Endothelial cell of umbilical vein (primary cell): ENCODE results near the gene BMP8A. TPM values are rescaled to one million over a fixed set of nuclear protein-coding genes. Genes with fewer than 3 reads are reported as not detected.

Experiments used
- BruUV-seq: library from RNA; stranded (reverse); fragments of 400-500 nt; replicated peaks from 2 replicates; lab custom pipeline; 2021; lab: Mats Ljungman, UMichigan
- CTCF ChIA-PET: fragments of 300-600, 350-600 bp; sonication (Branson Sonifier 250); formaldehyde crosslinking; loops from one replicate; lab custom pipeline; 2021; ENCODE audit warnings: antibody characterized with exemption, inconsistent platforms; lab: Charles Lee
- POLR2A ChIA-PET: fragments of 300-600, 350-600 bp; sonication (Branson Sonifier 250); formaldehyde crosslinking; loops from one replicate; lab custom pipeline; 2021; ENCODE audit warnings: antibody characterized with exemption, inconsistent platforms; lab: Charles Lee
- DNase-seq: peaks from one replicate; pipeline ENCODE4 v3.0.0-alpha.2; 2011; ENCODE audit warnings: low read depth, low spot score
- FAIRE-seq: peaks from 2 replicates; lab custom pipeline; 2011; peaks lifted over from hg19 to GRCh38; lab: Jason Lieb, UNC
- H2AFZ ChIP-seq: 2 replicates; pipeline ENCODE4 v1.6.0; 2012; ENCODE audit warnings: low read depth, low read length, control low read depth, inconsistent platforms
- H3K27ac ChIP-seq: 2 replicates; pipeline ENCODE4 v1.5.1; 2011; ENCODE audit warnings: low read depth, mild to moderate bottlenecking, control low read depth, low read length, moderate library complexity; ENCODE audit not compliant: insufficient read depth
- H3K27me3 ChIP-seq, 2 experiments: 2 replicates each; pipeline versions ENCODE4 v1.6.0 to v1.6.1; 2011; ENCODE audit warnings: low read length in 2 of 2, mixed read lengths in 1 of 2; ENCODE audit not compliant: control insufficient read depth in 2 of 2, insufficient read depth in 2 of 2
- H3K36me3 ChIP-seq, 2 experiments: 2 replicates in 1 of 2; 3 replicates in 1 of 2; pipeline ENCODE4 v1.5.1; 2011; ENCODE audit warnings: low read length in 2 of 2, mild to moderate bottlenecking in 1 of 2, moderate library complexity in 1 of 2; ENCODE audit not compliant: control insufficient read depth in 2 of 2, insufficient read depth in 2 of 2; ENCODE audit errors: extremely low read depth in 1 of 2
- H3K4me1 ChIP-seq: 3 replicates; pipeline ENCODE4 v1.5.1; 2011; ENCODE audit warnings: mild to moderate bottlenecking, low read length; ENCODE audit not compliant: control insufficient read depth, insufficient read depth; ENCODE audit errors: extremely low read depth
- H3K4me2 ChIP-seq: 2 replicates; pipeline ENCODE4 v1.6.1; 2011; ENCODE audit warnings: low read length, control low read depth, mixed read lengths; ENCODE audit not compliant: insufficient read depth
- H3K4me3 ChIP-seq, 3 experiments: fragments of 200-600 bp in 1 of 3; sonication (generic), shearing (Covaris generic) in 1 of 3; replicated peaks in 1 of 3; 2 replicates each; pipeline ENCODE4 v1.5.1; 2011 to 2016; ENCODE audit warnings: control low read depth in 3 of 3, low read length in 3 of 3, mild to moderate bottlenecking in 2 of 3, inconsistent platforms in 1 of 3, low read depth in 1 of 3, moderate library complexity in 1 of 3; ENCODE audit not compliant: insufficient read depth in 1 of 3
- H3K79me2 ChIP-seq: 2 replicates; pipeline ENCODE4 v1.6.0; 2012; ENCODE audit warnings: low read length, inconsistent platforms; ENCODE audit not compliant: control insufficient read depth, insufficient read depth
- H3K9ac ChIP-seq: replicated peaks from 2 replicates; pipeline ENCODE3; 2011; ENCODE audit warnings: low read length, control low read depth; ENCODE audit not compliant: insufficient read depth; ENCODE audit errors: extremely low read depth
- H3K9me1 ChIP-seq: replicated peaks from 3 replicates; pipeline ENCODE4 v1.6.0; 2011; ENCODE audit warnings: mild to moderate bottlenecking, low read length; ENCODE audit not compliant: control insufficient read depth, insufficient read depth; ENCODE audit errors: extremely low read depth
- H3K9me3 ChIP-seq: replicated peaks from 2 replicates; pipeline ENCODE4 v1.5.1; 2012; ENCODE audit warnings: low read length, inconsistent platforms; ENCODE audit not compliant: control insufficient read depth, insufficient read depth
- H4K20me1 ChIP-seq: replicated peaks from 2 replicates; pipeline ENCODE3; 2011; ENCODE audit warnings: mild to moderate bottlenecking, low read length; ENCODE audit not compliant: control insufficient read depth, insufficient read depth; ENCODE audit errors: extremely low read depth
- CTCF ChIP-seq, 2 donors: IDR thresholded peaks; 1 replicate in 1 of 2; 2 replicates in 1 of 2; pipeline ENCODE4 v1.5.1; 2011; ENCODE audit warnings: low read length in 2 of 2, mild to moderate bottlenecking in 2 of 2, moderate library complexity in 2 of 2, control low read depth in 1 of 2, inconsistent platforms in 1 of 2, low read depth in 1 of 2; ENCODE audit not compliant: insufficient read depth in 1 of 2; ENCODE audit errors: extremely low read depth in 1 of 2
- EZH2 ChIP-seq: IDR thresholded peaks from 2 replicates; pipeline ENCODE4 v1.6.1; 2012; ENCODE audit warnings: borderline replicate concordance, low read depth, mild to moderate bottlenecking, moderate library complexity, low read length, inconsistent platforms; ENCODE audit not compliant: severe bottlenecking
- FOS ChIP-seq: IDR thresholded peaks from 2 replicates; pipeline ENCODE4 v1.6.1; 2011; ENCODE audit warnings: mild to moderate bottlenecking, low read length, moderate library complexity, borderline replicate concordance; ENCODE audit not compliant: insufficient read depth
- GATA2 ChIP-seq: IDR thresholded peaks from 2 replicates; pipeline ENCODE4 v1.7.0; 2011; ENCODE audit warnings: low read depth, mild to moderate bottlenecking, moderate library complexity, mixed read lengths, low read length; ENCODE audit not compliant: insufficient read length, insufficient read depth
- JUN ChIP-seq: IDR thresholded peaks from 2 replicates; pipeline ENCODE4 v1.6.1; 2011; ENCODE audit warnings: borderline replicate concordance, low read depth; ENCODE audit not compliant: insufficient read length, insufficient read depth
- MAX ChIP-seq: IDR thresholded peaks from 2 replicates; pipeline ENCODE4 v1.6.1; 2011; ENCODE audit not compliant: insufficient read depth, insufficient read length
- MYC ChIP-seq: IDR thresholded peaks from one replicate; pipeline ENCODE4 v1.6.1; 2011; ENCODE audit warnings: mild to moderate bottlenecking, low read depth, low read length
- POLR2A ChIP-seq: IDR thresholded peaks from 2 replicates; pipeline ENCODE4 v1.6.1; 2012; ENCODE audit warnings: low read depth, mild to moderate bottlenecking, control low read depth, low read length
- POLR2AphosphoS5 ChIP-seq: IDR thresholded peaks from 2 replicates; pipeline ENCODE4 v1.6.1; 2012; ENCODE audit warnings: low read depth, mild to moderate bottlenecking, control low read depth, low read length, moderate library complexity; ENCODE audit not compliant: insufficient read depth
- dilution Hi-C: fragments of 300-500 bp; cut with MboI; formaldehyde crosslinking; loops from one replicate; pipeline ENCODE4 v1.15.0; 2019; ENCODE audit warnings: low sequenced_read_pairs; ENCODE audit not compliant: extremely low pct_ligation_motif_present
- intact Hi-C: fragments of 100-400 bp; cut with micrococcal nuclease; formaldehyde crosslinking; loops from one replicate; pipeline ENCODE4 v1.10.0; 2022
- polyA plus RNA-seq, 4 experiments: library from polyadenylated mRNA; depleted of rRNA in 3 of 4; stranded (reverse) in 3 of 4; unstranded in 1 of 4; fragments of >200 nt; gene quantifications; 2 replicates each; pipeline versions ENCODE4 v1.2.1 to v1.2.3, GENCODE V29; 2011 to 2012; ENCODE audit warnings: missing spikeins in 1 of 4
- total RNA-seq: library from RNA; stranded (reverse); gene quantifications from 2 replicates; pipeline ENCODE4 v1.2.3, GENCODE V29; 2021

The BMP8A gene
- total and polyA plus RNA-seq, 2 donors (not counting 3 experiments of a cell fraction or from before 2014, with no cell fraction given): 0.25 to 0.44 TPM

GRCh38 chr1:39524591-39525365 is 33.3 kb downstream of the BMP8A start:
- Histone ChIP-seq H3K4me1 (no peaks in the 10 kb centered on the region), H2AFZ (no peak overlapping the region), H3K27me3 (no peaks in the 10 kb centered on the region), H3K27ac (no peak overlapping the region), H4K20me1 (no peaks in the 10 kb centered on the region), H3K9me3 (no peaks in the 10 kb centered on the region), H3K79me2 (no peaks in the 10 kb centered on the region), H3K4me3 (no peak overlapping the region), H3K4me2 (no peak overlapping the region), H3K36me3 (no peaks in the 10 kb centered on the region), H3K9ac (no peak overlapping the region), H3K9me1 (no peaks in the 10 kb centered on the region)
- ChIA-PET CTCF (interaction anchor here (0.9 to 1.0 kb wide), 2 partner anchors 14 to 16 kb away, joined by 3 to 4 read pairs; no protein-coding TSS in a partner anchor), POLR2A (no interaction called here)
- no peak for TF ChIP-seq JUN
- TF ChIP-seq GATA2: no peak
- no peak for TF ChIP-seq POLR2AphosphoS5
- no peak for TF ChIP-seq EZH2
- no peak for TF ChIP-seq MYC
- TF ChIP-seq CTCF (IDR thresholded peaks at IDR 0.05; ENCODE audit: extremely low read depth in 1 of 2, insufficient read depth in 1 of 2, low read depth in 1 of 2, low read length in 2 of 2): no peak
- no peak for TF ChIP-seq FOS
- TF ChIP-seq POLR2A: no peak
- TF ChIP-seq MAX: no peak
- no peak for DNase-seq
- FAIRE-seq: no peak
- intact Hi-C loops: no loop called here
- no TSS peak for BruUV-seq
- dilution Hi-C loops: no loop called here
